PFSK-1 (cell line): ENCODE measurements around the gene SPNS3.

Experiments used
- FOXP2 ChIP-seq: optimal IDR thresholded peaks from 2 replicates; pipeline ENCODE3; 2011; ENCODE audit warnings: borderline replicate concordance, control low read depth, inconsistent platforms; ENCODE audit not compliant: insufficient read depth; ENCODE audit errors: extremely low read length, extremely low read depth
- POLR2AphosphoS5 ChIP-seq: IDR thresholded peaks from 2 replicates; pipeline ENCODE4 v1.6.1; 2012; ENCODE audit warnings: low read depth, mild to moderate bottlenecking, control low read depth, low read length, moderate library complexity
- REST ChIP-seq, 2 experiments: IDR thresholded peaks; 2 replicates each; pipeline versions ENCODE4 v1.6.1 to v1.8.0; 2011 to 2012; ENCODE audit warnings: low read depth in 2 of 2, low read length in 2 of 2, control low read depth in 1 of 2, inconsistent platforms in 1 of 2, mild to moderate bottlenecking in 1 of 2, moderate library complexity in 1 of 2; ENCODE audit not compliant: insufficient read depth in 1 of 2
- SIN3A ChIP-seq: IDR thresholded peaks from 2 replicates; pipeline ENCODE4 v1.6.1; 2012; ENCODE audit warnings: mild to moderate bottlenecking, low read length, moderate library complexity, borderline replicate concordance; ENCODE audit not compliant: insufficient read depth
- TAF1 ChIP-seq: IDR thresholded peaks from 2 replicates; pipeline ENCODE4 v1.6.1; 2012; ENCODE audit warnings: low read length, control low read depth, borderline replicate concordance; ENCODE audit not compliant: insufficient read depth

Gene SPNS3

DNA sequence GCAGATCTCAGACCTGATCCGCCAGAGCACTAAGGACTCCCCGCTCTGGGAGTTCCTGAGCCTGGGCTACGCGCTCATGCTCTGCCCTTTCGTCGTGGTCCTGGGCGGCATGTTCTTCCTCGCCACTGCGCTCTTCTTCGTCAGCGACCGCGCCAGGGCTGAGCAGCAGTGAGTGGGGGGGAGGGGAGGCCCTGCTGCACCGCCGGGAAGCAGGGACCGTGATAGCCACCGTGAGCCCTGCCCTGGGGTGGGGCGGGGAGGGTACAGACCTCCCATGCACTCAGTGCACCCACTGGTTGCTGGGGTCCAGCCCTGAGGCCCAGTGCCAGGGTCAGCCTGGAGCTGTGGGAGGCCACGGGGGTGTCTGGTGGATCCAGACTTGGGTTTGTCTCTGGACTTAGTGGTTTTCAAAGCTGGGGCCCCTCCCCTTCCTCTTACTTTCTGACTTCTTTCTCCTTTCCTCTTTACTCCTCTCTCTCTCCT, 102.6 kb downstream of the SPNS3 start:
- TF ChIP-seq SIN3A, result no peak
- TF ChIP-seq POLR2AphosphoS5, result peak; percentile 52
- TF ChIP-seq TAF1, result no peak

- no peak for TF ChIP-seq SIN3A
- no peak for TF ChIP-seq FOXP2
- no peak for TF ChIP-seq REST (IDR thresholded peaks at IDR 0.05; ENCODE audit: insufficient read depth in 1 of 2, low read depth in 2 of 2, low read length in 2 of 2)
- no peak for TF ChIP-seq TAF1
- no peak; the same call in 1 of the 2 replicates for TF ChIP-seq POLR2AphosphoS5
Measured at GRCh38 chr17:4536742-4537411, 103.1 kb downstream of the SPNS3 start.
